Lung (tissue), 12 donors: ENCODE measurements around the gene STIM2. TPM values are rescaled to one million over a fixed set of nuclear protein-coding genes. Genes with fewer than 3 reads are reported as not detected.

ENCODE experiments used
- ATAC-seq: fragments of 200-7000 bp; cut with Tn5 transposase; one replicate; pipeline ENCODE4 v1.9.1; 2020; ENCODE audit warnings: moderate number of reproducible peaks; ENCODE audit not compliant: insufficient read depth, low FRiP score
- DNase-seq, 3 donors: peaks; one replicate each; pipeline ENCODE4 v3.0.0-alpha.2; 2013 to 2017
- H3K27ac ChIP-seq, 2 donors: one replicate each; pipeline ENCODE4 v1.5.1; 2013; ENCODE audit warnings: mild to moderate bottlenecking in 2 of 2, moderate library complexity in 2 of 2, control low read depth in 1 of 2, inconsistent platforms in 1 of 2, low read depth in 1 of 2, low read length in 1 of 2
- H3K27me3 ChIP-seq, 3 donors: one replicate each; pipeline ENCODE4 v1.5.1; 2013; ENCODE audit warnings: low read length in 2 of 3; ENCODE audit not compliant: control insufficient read depth in 3 of 3, insufficient read depth in 3 of 3
- H3K36me3 ChIP-seq, 4 donors: one replicate each; pipeline ENCODE4 v1.5.1; 2013; ENCODE audit warnings: low read length in 4 of 4, mild to moderate bottlenecking in 1 of 4, moderate library complexity in 1 of 4; ENCODE audit not compliant: control insufficient read depth in 4 of 4, insufficient read depth in 4 of 4
- H3K4me1 ChIP-seq, 5 donors: one replicate each; pipeline ENCODE4 v1.5.1; 2013; ENCODE audit warnings: low read length in 5 of 5, mild to moderate bottlenecking in 2 of 5, moderate library complexity in 1 of 5; ENCODE audit not compliant: control insufficient read depth in 5 of 5, insufficient read depth in 5 of 5
- H3K4me3 ChIP-seq: one replicate; pipeline ENCODE4 v1.5.1; 2013; ENCODE audit warnings: mild to moderate bottlenecking, control low read depth, moderate library complexity
- H3K9ac ChIP-seq, 2 donors: one replicate each; pipeline ENCODE4 v1.5.1; 2013; ENCODE audit warnings: low read length in 2 of 2, control low read depth in 1 of 2; ENCODE audit not compliant: insufficient read depth in 1 of 2
- H3K9me3 ChIP-seq, 4 donors: one replicate each; pipeline ENCODE4 v1.5.1; 2013; ENCODE audit warnings: low read length in 3 of 4, mild to moderate bottlenecking in 1 of 4, moderate library complexity in 1 of 4; ENCODE audit not compliant: control insufficient read depth in 4 of 4, insufficient read depth in 3 of 4
- CTCF ChIP-seq: IDR thresholded peaks from 2 replicates; pipeline ENCODE4 v1.5.1; 2012; ENCODE audit warnings: mild to moderate bottlenecking; ENCODE audit errors: control extremely low read depth, extremely low read depth
- WGBS, 2 donors: extraction: QIAGEN DNeasy Blood & Tissue Kit; methylation state at CpG; one replicate each; pipeline ENCODE4 v1.1.7; 2013; 5-methylcytosine and 5-hydroxymethylcytosine counted together
- polyA plus RNA-seq, 2 donors: library from polyadenylated mRNA; stranded (reverse); fragments of 200-250 nt; gene quantifications; one replicate each; pipeline ENCODE4 v1.2.1, GENCODE V29; 2013
- total RNA-seq, 2 donors: library from RNA; depleted of rRNA in 1 of 2; stranded (reverse); fragments of >200 nt in 1 of 2; gene quantifications; one replicate each; pipeline ENCODE4 v1.2.1, GENCODE V29; 2014 to 2021
- donor health status: control.
- donor health status: control.
- donor health status: Bipolar disorder and iron deficiency.
- donor health status: healthy.
- donor health status: DM: yes; HTN: yes; CAD: no.

Gene STIM2
- total and polyA plus RNA-seq, 4 donors, result 12.7 to 35.5 (median 25.9) TPM

GRCh38 chr4:26899991-26900390, 39.4 kb downstream of the STIM2 start:
- no peak for TF ChIP-seq CTCF
- Histone ChIP-seq H3K27me3 (no peaks in the 10 kb centered on the region), H3K9ac (no peak overlapping the region), H3K36me3 (no peaks in the 10 kb centered on the region), H3K4me3 (no peak overlapping the region), H3K4me1 (peaks cover 0 to 6% (median 2%) of the 10 kb centered on the region in 5 donors), H3K9me3 (no peaks in the 10 kb centered on the region), H3K27ac (no peak overlapping the region)
- DNase-seq (no peak), ATAC-seq (no peak)
- 44 to 56% methylated on average over 3 of the region's 3 CpGs for WGBS, 2 donors

- no peaks in the 10 kb centered on the region for H3K27me3 ChIP-seq
- DNase-seq, result peak in 1 of 3 donors; percentile 23
Observed at GRCh38 chr4:26900765-26901164, 40.1 kb downstream of the STIM2 start.

GRCh38 chr4:26905172-26905571, 44.5 kb downstream of the STIM2 start:
- TF ChIP-seq CTCF, result no peak
- no peak for DNase-seq
- no peaks in the 10 kb centered on the region for H3K36me3 ChIP-seq
- H3K4me1 ChIP-seq, result peaks cover 2 to 6% (median 3%) of the 10 kb centered on the region in 5 donors
- H3K27ac ChIP-seq, result no peak overlapping the region
- no peak for ATAC-seq
- no peak overlapping the region for H3K9ac ChIP-seq
- H3K4me3 ChIP-seq, result no peak overlapping the region
- WGBS, 2 donors, result 62% methylated on average over 2 of the region's 2 CpGs
- H3K9me3 ChIP-seq, result no peaks in the 10 kb centered on the region
- H3K27me3 ChIP-seq, result no peaks in the 10 kb centered on the region

More at GRCh38 chr4:26900765-26901164, 40.1 kb downstream of the STIM2 start:
- Histone ChIP-seq H3K9me3 (no peaks in the 10 kb centered on the region), H3K9ac (no peak overlapping the region), H3K4me3 (no peak overlapping the region), H3K27ac (no peak overlapping the region), H3K36me3 (no peaks in the 10 kb centered on the region), H3K4me1 (peaks cover 0 to 6% (median 2%) of the 10 kb centered on the region in 5 donors)
- no peak for TF ChIP-seq CTCF
- ATAC-seq, result no peak
- WGBS, 2 donors, result 60% methylated on average over 2 of the region's 2 CpGs
